SU-DHL-6 (cell line): ENCODE results near the gene EPHA7.

Experiments used
- H2AFZ ChIP-seq: fragments of 200-600 bp; sonication (generic); 2 replicates; pipeline ENCODE4 v1.6.1; 2014; ENCODE audit warnings: low read depth, mild to moderate bottlenecking, moderate library complexity, mixed read lengths, antibody characterized with exemption, low read length; ENCODE audit not compliant: severe bottlenecking
- H3F3A ChIP-seq: fragments of 200-600 bp; shearing (Covaris generic); 2 replicates; pipeline ENCODE4 v1.6.0; 2016; ENCODE audit warnings: antibody characterized with exemption, mild to moderate bottlenecking; ENCODE audit not compliant: insufficient read depth
- H3K27ac ChIP-seq: fragments of 200-600 bp; sonication (generic); 2 replicates; pipeline ENCODE4 v1.5.1; 2016; ENCODE audit warnings: low read depth, mild to moderate bottlenecking, low read length, moderate library complexity, mixed read lengths
- H3K27me3 ChIP-seq: fragments of 200-600 bp; sonication (generic), shearing (Covaris generic); 2 replicates; pipeline ENCODE4 v1.6.0; 2014; ENCODE audit warnings: mild to moderate bottlenecking, low read length
- H3K36me3 ChIP-seq: fragments of 200-600 bp; sonication (generic); 2 replicates; pipeline ENCODE4 v1.6.1; 2014; ENCODE audit warnings: mild to moderate bottlenecking, low read length, mixed read lengths
- H3K4me2 ChIP-seq: fragments of 300-600, 200-600 bp; shearing (Covaris generic), sonication (generic); 2 replicates; pipeline ENCODE4 v1.6.0; 2014; ENCODE audit warnings: low read length, low read depth, mild to moderate bottlenecking; ENCODE audit not compliant: poor library complexity, severe bottlenecking
- H3K4me3 ChIP-seq: fragments of 200-600 bp; sonication (generic); 2 replicates; pipeline ENCODE4 v1.5.1; 2014; ENCODE audit warnings: antibody characterized with exemption, low read length, mild to moderate bottlenecking, mixed read lengths; ENCODE audit not compliant: insufficient read depth, poor library complexity, severe bottlenecking
- H3K79me2 ChIP-seq: fragments of 200-600 bp; sonication (generic); 2 replicates; pipeline ENCODE4 v1.6.1; 2014; ENCODE audit warnings: mild to moderate bottlenecking, low read length, moderate library complexity; ENCODE audit not compliant: insufficient read depth
- H3K9ac ChIP-seq: fragments of 200-600 bp; sonication (generic); 2 replicates; pipeline ENCODE4 v1.7.0; 2014; ENCODE audit warnings: mild to moderate bottlenecking, low read length
- H3K9me2 ChIP-seq: fragments of 200-600 bp; sonication (generic); replicated peaks from 2 replicates; pipeline ENCODE4 v1.6.1; 2014; ENCODE audit warnings: low read length; ENCODE audit not compliant: insufficient read depth
- H3K9me3 ChIP-seq: fragments of 200-600 bp; sonication (generic); 2 replicates; pipeline ENCODE4 v1.6.1; 2014; ENCODE audit warnings: low read length, mixed read lengths; ENCODE audit not compliant: insufficient read depth
- H4K20me1 ChIP-seq: fragments of 200-600 bp; sonication (generic); 2 replicates; pipeline ENCODE4 v1.6.1; 2014; ENCODE audit warnings: low read depth, mild to moderate bottlenecking, antibody characterized with exemption, low read length, moderate library complexity, mixed read lengths
- CTCF ChIP-seq: fragments of 200-600 bp; sonication (generic); IDR thresholded peaks from one replicate; pipeline ENCODE4 v1.5.1; 2017; ENCODE audit warnings: antibody characterized with exemption, mild to moderate bottlenecking, low read length, moderate library complexity; ENCODE audit not compliant: insufficient read depth, poor library complexity, severe bottlenecking
- EZH2phosphoT487 ChIP-seq: fragments of 200-600 bp; sonication (generic), shearing (Covaris generic); conservative IDR thresholded peaks from 2 replicates; pipeline ENCODE4 v1.6.1; 2018; ENCODE audit warnings: mild to moderate bottlenecking, antibody characterized with exemption, low read length, moderate library complexity, mixed read lengths

Gene EPHA7

DNA sequence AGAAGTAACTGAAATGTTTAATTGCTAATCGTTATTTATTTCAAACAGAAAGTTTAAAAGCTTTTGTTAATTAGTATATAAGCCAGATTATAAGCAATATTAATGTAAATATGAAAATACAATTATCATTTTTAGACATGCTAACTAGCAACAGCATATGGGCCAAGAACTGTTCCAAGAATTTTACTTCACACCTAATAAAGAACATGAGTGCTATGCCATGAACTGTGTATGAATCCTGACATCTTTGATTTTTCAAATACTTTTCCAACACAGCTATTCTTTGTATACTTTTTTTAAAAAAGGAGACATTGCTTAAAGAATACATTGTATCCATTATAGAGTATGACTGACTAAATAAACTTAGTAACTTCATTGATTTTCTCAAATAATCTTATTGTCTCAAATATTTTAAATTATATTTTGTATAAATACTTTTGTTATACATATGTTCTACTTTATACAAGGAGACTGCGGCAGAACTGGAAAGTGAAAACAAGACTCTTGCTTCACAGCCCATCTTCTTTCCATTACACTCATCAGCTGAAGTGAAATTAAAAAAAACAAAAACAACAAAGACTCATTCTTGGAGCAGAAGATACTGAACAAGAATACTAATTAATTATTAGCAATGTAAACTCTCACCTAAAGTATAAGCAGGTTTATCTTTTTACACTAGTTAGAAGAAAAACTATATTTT is 89.9 kb downstream of the EPHA7 start:
- Histone ChIP-seq H3K4me3 (no peak overlapping the region), H3K9ac (no peak overlapping the region), H4K20me1 (no peaks in the 10 kb centered on the region), H3K27me3 (no peaks in the 10 kb centered on the region), H3K4me2 (no peak overlapping the region), H3K27ac (no peak overlapping the region), H3K9me2 (no peaks in the 10 kb centered on the region), H3F3A (no peaks in the 10 kb centered on the region), H2AFZ (no peak overlapping the region), H3K79me2 (no peaks in the 10 kb centered on the region), H3K36me3 (no peaks in the 10 kb centered on the region), H3K9me3 (no peaks in the 10 kb centered on the region)
- TF ChIP-seq CTCF (no peak), EZH2phosphoT487 (no peak)

DNA sequence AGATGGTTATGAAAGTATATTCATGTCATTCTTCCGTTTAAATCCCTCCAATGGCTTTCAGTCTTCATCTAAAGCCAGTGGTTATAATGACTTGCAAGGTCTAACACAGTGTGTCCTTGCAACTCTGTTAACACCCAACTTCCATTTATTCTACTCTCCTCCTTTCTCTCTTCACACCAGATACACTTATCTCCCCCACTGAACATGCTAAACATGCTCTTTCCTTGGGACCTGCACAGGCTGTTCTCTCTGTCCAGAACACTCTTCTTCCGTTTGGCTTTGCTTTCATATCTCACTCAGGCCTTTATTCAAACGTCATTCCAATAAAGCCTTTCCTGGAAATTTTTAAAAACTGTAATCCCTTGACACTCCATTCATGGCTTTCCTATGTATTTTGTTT is 91.5 kb downstream of the EPHA7 start:
- H3K79me2 ChIP-seq = no peaks in the 10 kb centered on the region
- H2AFZ ChIP-seq = no peak overlapping the region
- H3K9me3 ChIP-seq = no peaks in the 10 kb centered on the region
- no peak overlapping the region for H3K4me3 ChIP-seq
- no peak for TF ChIP-seq CTCF
- no peak for TF ChIP-seq EZH2phosphoT487
- H4K20me1 ChIP-seq = no peaks in the 10 kb centered on the region
- no peaks in the 10 kb centered on the region for H3K9me2 ChIP-seq
- H3K36me3 ChIP-seq = no peaks in the 10 kb centered on the region
- no peak overlapping the region for H3K4me2 ChIP-seq
- no peaks in the 10 kb centered on the region for H3K27me3 ChIP-seq
- no peak overlapping the region for H3K9ac ChIP-seq
- H3K27ac ChIP-seq = no peak overlapping the region
- H3F3A ChIP-seq = no peaks in the 10 kb centered on the region

GRCh38 chr6:93325761-93326160 is 93.6 kb downstream of the EPHA7 start:
- no peaks in the 10 kb centered on the region for H3K27me3 ChIP-seq
- H3K4me2 ChIP-seq = no peak overlapping the region
- no peaks in the 10 kb centered on the region for H3K9me3 ChIP-seq
- no peaks in the 10 kb centered on the region for H3K36me3 ChIP-seq
- no peaks in the 10 kb centered on the region for H3K79me2 ChIP-seq
- H3K9me2 ChIP-seq = no peaks in the 10 kb centered on the region
- H3K9ac ChIP-seq = no peak overlapping the region
- H3K4me3 ChIP-seq = no peak overlapping the region
- no peak overlapping the region for H2AFZ ChIP-seq
- no peaks in the 10 kb centered on the region for H4K20me1 ChIP-seq
- TF ChIP-seq CTCF = no peak
- no peak for TF ChIP-seq EZH2phosphoT487
- H3K27ac ChIP-seq = no peak overlapping the region
- no peaks in the 10 kb centered on the region for H3F3A ChIP-seq
